Measurements from ENCODE around the gene TAF5.

The TAF5 gene

DNA sequence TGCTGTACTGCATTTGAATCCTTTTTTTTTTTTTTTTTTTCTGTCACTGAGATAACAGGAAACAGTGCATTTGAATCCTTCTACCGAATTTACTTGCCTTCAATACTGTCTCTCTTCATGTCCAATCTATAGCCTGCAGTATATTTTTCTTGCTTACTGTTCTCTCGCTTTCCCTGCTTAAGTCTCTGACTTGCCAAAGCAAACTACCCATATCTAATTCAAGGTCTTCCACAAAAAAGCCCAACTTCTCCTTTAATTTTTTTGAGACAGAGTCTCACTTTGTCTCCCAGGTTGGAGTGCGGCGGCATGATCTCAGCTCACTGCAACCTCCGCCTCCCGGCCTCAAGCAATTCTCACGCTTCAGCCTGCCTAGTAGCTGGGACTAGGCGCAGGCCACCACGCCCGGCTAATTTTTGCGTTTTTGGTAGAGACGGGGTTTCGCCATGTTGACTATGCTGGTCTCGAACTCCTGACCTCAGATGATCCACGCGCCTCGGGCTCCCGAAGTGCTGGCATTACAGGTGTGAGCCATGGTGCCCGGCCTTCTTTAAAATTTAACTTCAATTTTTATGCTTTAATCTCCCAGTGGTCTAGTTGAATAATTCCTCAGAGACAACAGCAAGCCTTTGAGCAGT, 29.5 kb downstream of the TAF5 start:
- Histone ChIP-seq H2BK120ac (ENCODE audit: low read depth, low read length) (no peak overlapping the region), H2AFZ (ENCODE audit: low read depth, low read length) (no peak overlapping the region), H3K4ac (ENCODE audit: low read depth in 1 of 2, low read length in 2 of 2) (no peak overlapping the region), H2AK5ac (ENCODE audit: low read length, severe bottlenecking) (no peak overlapping the region), H3K14ac (ENCODE audit: low read length in 2 of 2) (no peak overlapping the region), H3K23ac (ENCODE audit: low read length in 2 of 2) (no peak overlapping the region), H3K4me2 (ENCODE audit: low read length, poor library complexity, severe bottlenecking) (peak overlapping the region; percentile 57), H2BK15ac (ENCODE audit: low read depth, poor library complexity, severe bottlenecking) (peak overlapping the region; percentile 16), H2BK5ac (ENCODE audit: low read depth, low read length, poor library complexity, severe bottlenecking) (no peak overlapping the region), H2BK12ac (ENCODE audit: low read length in 2 of 2) (no peak overlapping the region), H3K18ac (ENCODE audit: low read depth in 1 of 2, low read length in 2 of 2) (no peak overlapping the region), H3K27me3 (ENCODE audit: control insufficient read depth in 1 of 2, insufficient read depth in 1 of 2, low read length in 2 of 2) (no peaks in the 10 kb centered on the region), H3K9me3 (ENCODE audit: control insufficient read depth, low read length) (no peaks in the 10 kb centered on the region), H3K79me1 (replicated peaks; ENCODE audit: low read length, poor library complexity, severe bottlenecking) (peaks cover 17% of the 10 kb centered on the region), H3K9ac (ENCODE audit: low read length) (peak overlapping the region; percentile 99), H4K8ac (ENCODE audit: low read length) (no peak overlapping the region), H4K91ac (ENCODE audit: low read length) (no peak overlapping the region), H3K27ac (ENCODE audit: low read length, poor library complexity, severe bottlenecking) (no peak overlapping the region), H3K4me3 (ENCODE audit: insufficient read depth in 1 of 2, low read depth in 1 of 2, low read length in 2 of 2) (peak overlapping the region in 1 of 2 experiments; percentile 97), H3K36me3 (ENCODE audit: control insufficient read depth in 1 of 2, insufficient read depth in 2 of 2, low read depth in 1 of 2, low read length in 2 of 2) (peaks cover 29 to 61% of the 10 kb centered on the region in 2 experiments), H3K4me1 (ENCODE audit: control insufficient read depth, insufficient read depth, low read depth, low read length) (peaks cover 11% of the 10 kb centered on the region)
- 84% methylated on average over 19 of the region's 19 CpGs for WGBS
- DNase-seq = peak; percentile 18

- H2BK120ac ChIP-seq (ENCODE audit: low read depth, low read length) = no peak overlapping the region
- no peak overlapping the region for H3K27ac ChIP-seq (ENCODE audit: low read length, poor library complexity, severe bottlenecking)
- no peak overlapping the region for H3K14ac ChIP-seq (ENCODE audit: low read length in 2 of 2)
- no peak overlapping the region for H4K8ac ChIP-seq (ENCODE audit: low read length)
- no peak overlapping the region for H3K4me2 ChIP-seq (ENCODE audit: low read length, poor library complexity, severe bottlenecking)
- H3K23ac ChIP-seq (ENCODE audit: low read length in 2 of 2) = no peak overlapping the region
- no peaks in the 10 kb centered on the region for H3K27me3 ChIP-seq (ENCODE audit: control insufficient read depth in 1 of 2, insufficient read depth in 1 of 2, low read length in 2 of 2)
- H3K9ac ChIP-seq (ENCODE audit: low read length) = no peak overlapping the region
- H3K79me1 ChIP-seq (replicated peaks; ENCODE audit: low read length, poor library complexity, severe bottlenecking) = peaks cover 14% of the 10 kb centered on the region
- no peak overlapping the region for H4K91ac ChIP-seq (ENCODE audit: low read length)
- no peak overlapping the region for H3K4me3 ChIP-seq (ENCODE audit: insufficient read depth in 1 of 2, low read depth in 1 of 2, low read length in 2 of 2)
- WGBS = 93% methylated on average over 2 of the region's 2 CpGs
- H3K18ac ChIP-seq (ENCODE audit: low read depth in 1 of 2, low read length in 2 of 2) = no peak overlapping the region
- H3K4me1 ChIP-seq (ENCODE audit: control insufficient read depth, insufficient read depth, low read depth, low read length) = no peaks in the 10 kb centered on the region
- no peak overlapping the region for H2BK5ac ChIP-seq (ENCODE audit: low read depth, low read length, poor library complexity, severe bottlenecking)
- H2BK15ac ChIP-seq (ENCODE audit: low read depth, poor library complexity, severe bottlenecking) = no peak overlapping the region
- H3K9me3 ChIP-seq (ENCODE audit: control insufficient read depth, low read length) = no peaks in the 10 kb centered on the region
- no peak overlapping the region for H2AFZ ChIP-seq (ENCODE audit: low read depth, low read length)
- H3K4ac ChIP-seq (ENCODE audit: low read depth in 1 of 2, low read length in 2 of 2) = no peak overlapping the region
- peaks cover 75 to 98% of the 10 kb centered on the region in 2 experiments for H3K36me3 ChIP-seq (ENCODE audit: control insufficient read depth in 1 of 2, insufficient read depth in 2 of 2, low read depth in 1 of 2, low read length in 2 of 2)
- no peak for DNase-seq
- H2BK12ac ChIP-seq (ENCODE audit: low read length in 2 of 2) = no peak overlapping the region
- no peak overlapping the region for H2AK5ac ChIP-seq (ENCODE audit: low read length, severe bottlenecking)
These were observed 45.8 kb downstream of the TAF5 start for GRCh38 chr10:103413564-103413963.

GRCh38 chr10:103415581-103415980, 47.8 kb downstream of the TAF5 start:
- H3K4me2 ChIP-seq (ENCODE audit: low read length, poor library complexity, severe bottlenecking) = no peak overlapping the region
- H3K14ac ChIP-seq (ENCODE audit: low read length in 2 of 2) = no peak overlapping the region
- 93% methylated on average over 8 of the region's 8 CpGs for WGBS
- no peak overlapping the region for H3K4me3 ChIP-seq (ENCODE audit: insufficient read depth in 1 of 2, low read depth in 1 of 2, low read length in 2 of 2)
- H3K4ac ChIP-seq (ENCODE audit: low read depth in 1 of 2, low read length in 2 of 2) = no peak overlapping the region
- H3K4me1 ChIP-seq (ENCODE audit: control insufficient read depth, insufficient read depth, low read depth, low read length) = no peaks in the 10 kb centered on the region
- H2BK12ac ChIP-seq (ENCODE audit: low read length in 2 of 2) = no peak overlapping the region
- DNase-seq = no peak
- H3K18ac ChIP-seq (ENCODE audit: low read depth in 1 of 2, low read length in 2 of 2) = no peak overlapping the region
- H3K9me3 ChIP-seq (ENCODE audit: control insufficient read depth, low read length) = no peaks in the 10 kb centered on the region
- no peak overlapping the region for H2BK15ac ChIP-seq (ENCODE audit: low read depth, poor library complexity, severe bottlenecking)
- H2BK5ac ChIP-seq (ENCODE audit: low read depth, low read length, poor library complexity, severe bottlenecking) = no peak overlapping the region
- H3K36me3 ChIP-seq (ENCODE audit: control insufficient read depth in 1 of 2, insufficient read depth in 2 of 2, low read depth in 1 of 2, low read length in 2 of 2) = peaks cover 88 to 99% of the 10 kb centered on the region in 2 experiments
- H3K27ac ChIP-seq (ENCODE audit: low read length, poor library complexity, severe bottlenecking) = no peak overlapping the region
- no peak overlapping the region for H4K91ac ChIP-seq (ENCODE audit: low read length)
- H2AFZ ChIP-seq (ENCODE audit: low read depth, low read length) = no peak overlapping the region
- H2AK5ac ChIP-seq (ENCODE audit: low read length, severe bottlenecking) = no peak overlapping the region
- no peak overlapping the region for H3K9ac ChIP-seq (ENCODE audit: low read length)
- peaks cover 18% of the 10 kb centered on the region for H3K79me1 ChIP-seq (replicated peaks; ENCODE audit: low read length, poor library complexity, severe bottlenecking)
- no peak overlapping the region for H3K23ac ChIP-seq (ENCODE audit: low read length in 2 of 2)
- H2BK120ac ChIP-seq (ENCODE audit: low read depth, low read length) = no peak overlapping the region
- no peak overlapping the region for H4K8ac ChIP-seq (ENCODE audit: low read length)
- H3K27me3 ChIP-seq (ENCODE audit: control insufficient read depth in 1 of 2, insufficient read depth in 1 of 2, low read length in 2 of 2) = no peaks in the 10 kb centered on the region

- Histone ChIP-seq H3K4me3 (ENCODE audit: insufficient read depth in 1 of 2, low read depth in 1 of 2, low read length in 2 of 2) (no peak overlapping the region), H3K9ac (ENCODE audit: low read length) (no peak overlapping the region), H3K9me3 (ENCODE audit: control insufficient read depth, low read length) (no peaks in the 10 kb centered on the region), H3K4ac (ENCODE audit: low read depth in 1 of 2, low read length in 2 of 2) (no peak overlapping the region), H3K4me2 (ENCODE audit: low read length, poor library complexity, severe bottlenecking) (no peak overlapping the region), H3K36me3 (ENCODE audit: control insufficient read depth in 1 of 2, insufficient read depth in 2 of 2, low read depth in 1 of 2, low read length in 2 of 2) (peaks cover 88 to 98% of the 10 kb centered on the region in 2 experiments), H2BK15ac (ENCODE audit: low read depth, poor library complexity, severe bottlenecking) (no peak overlapping the region), H3K18ac (ENCODE audit: low read depth in 1 of 2, low read length in 2 of 2) (no peak overlapping the region), H3K27ac (ENCODE audit: low read length, poor library complexity, severe bottlenecking) (no peak overlapping the region), H3K4me1 (ENCODE audit: control insufficient read depth, insufficient read depth, low read depth, low read length) (no peaks in the 10 kb centered on the region), H2BK120ac (ENCODE audit: low read depth, low read length) (no peak overlapping the region), H4K91ac (ENCODE audit: low read length) (no peak overlapping the region), H2BK12ac (ENCODE audit: low read length in 2 of 2) (no peak overlapping the region), H3K23ac (ENCODE audit: low read length in 2 of 2) (no peak overlapping the region), H2AFZ (ENCODE audit: low read depth, low read length) (no peak overlapping the region), H2AK5ac (ENCODE audit: low read length, severe bottlenecking) (no peak overlapping the region), H3K14ac (ENCODE audit: low read length in 2 of 2) (no peak overlapping the region), H3K27me3 (ENCODE audit: control insufficient read depth in 1 of 2, insufficient read depth in 1 of 2, low read length in 2 of 2) (no peaks in the 10 kb centered on the region), H4K8ac (ENCODE audit: low read length) (no peak overlapping the region), H3K79me1 (replicated peaks; ENCODE audit: low read length, poor library complexity, severe bottlenecking) (peaks cover 21% of the 10 kb centered on the region), H2BK5ac (ENCODE audit: low read depth, low read length, poor library complexity, severe bottlenecking) (no peak overlapping the region)
- WGBS = 91% methylated on average over 6 of the region's 8 CpGs
- DNase-seq = peak; percentile 68
These were observed 48.8 kb downstream of the TAF5 start for GRCh38 chr10:103416436-103417147.
